Stomach (tissue), 9 donors: ENCODE results near the gene TOM1. TPM values are rescaled to one million over a fixed set of nuclear protein-coding genes. Genes with fewer than 3 reads are reported as not detected.

Experiments used
- DNase-seq, 2 donors: peaks; one replicate each; pipeline versions ENCODE4 v3.0.0 to v3.0.0-alpha.2; 2013 to 2019
- H3K27ac ChIP-seq, 5 donors: fragments of 200-600 bp in 4 of 5; sonication (generic) in 4 of 5; one replicate each; pipeline ENCODE4 v1.5.1; 2013 to 2019; ENCODE audit warnings: mild to moderate bottlenecking in 1 of 5, moderate library complexity in 1 of 5
- H3K27me3 ChIP-seq, 3 donors: fragments of 200-600 bp; sonication (generic); one replicate each; pipeline ENCODE4 v1.5.1; 2017 to 2019; ENCODE audit warnings: mixed run types in 1 of 3
- H3K36me3 ChIP-seq, 4 donors: fragments of 200-600 bp; sonication (generic); 1 replicate in 3 of 4; 2 replicates in 1 of 4; pipeline ENCODE4 v1.5.1; 2016 to 2019
- H3K4me1 ChIP-seq, 4 donors: fragments of 200-600 bp; sonication (generic); one replicate each; pipeline ENCODE4 v1.5.1; 2016 to 2019
- H3K4me3 ChIP-seq, 4 donors: fragments of 200-600 bp; sonication (generic) in 3 of 4; one replicate each; pipeline ENCODE4 v1.5.1; 2016 to 2019; ENCODE audit warnings: mild to moderate bottlenecking in 1 of 4
- H3K9me3 ChIP-seq, 4 donors: fragments of 200-600 bp; sonication (generic); one replicate each; pipeline ENCODE4 v1.5.1; 2016 to 2019
- CTCF ChIP-seq, 7 experiments: fragments of 450-650 bp in 4 of 7; fragments of 200-600 bp in 3 of 7; sonication (generic) in 3 of 7; IDR thresholded peaks; one replicate each; pipeline ENCODE4 v1.5.1; 2016 to 2019; ENCODE audit warnings: antibody characterized with exemption in 7 of 7, control low read depth in 2 of 7, mild to moderate bottlenecking in 1 of 7
- EP300 ChIP-seq: sonication (generic); formaldehyde crosslinking; IDR thresholded peaks from one replicate; pipeline ENCODE4 v1.6.1; 2017; ENCODE audit warnings: antibody characterized with exemption
- POLR2A ChIP-seq, 4 donors: fragments of 450-650 bp; IDR thresholded peaks; one replicate each; pipeline ENCODE4 v1.6.1; 2016; ENCODE audit warnings: antibody characterized with exemption in 4 of 4, control low read depth in 2 of 4, mild to moderate bottlenecking in 1 of 4, moderate library complexity in 1 of 4
- POLR2AphosphoS5 ChIP-seq, 3 donors: sonication (generic); formaldehyde crosslinking; IDR thresholded peaks; one replicate each; pipeline ENCODE4 v1.6.1; 2016; ENCODE audit warnings: antibody characterized with exemption in 3 of 3
- WGBS, 5 donors: extraction: QIAGEN DNeasy Blood & Tissue Kit in 3 of 5; methylation state at CpG; one replicate each; pipeline versions ENCODE4 v1.1.5 to v1.1.7; 2013 to 2018; 5-methylcytosine and 5-hydroxymethylcytosine counted together
- intact Hi-C: fragments of 100-400 bp; cut with DNase I; formaldehyde crosslinking; loops from one replicate; pipeline ENCODE4 v1.15.1; 2023; ENCODE audit warnings: low total_unique reads
- polyA plus RNA-seq, 3 donors: library from polyadenylated mRNA; stranded (reverse); fragments of 200-250 nt; gene quantifications; one replicate each; pipeline ENCODE4 v1.2.3, GENCODE V29; 2013
- total RNA-seq, 5 donors: library from RNA; depleted of rRNA; stranded (reverse); fragments of >200 nt; gene quantifications; one replicate each; pipeline versions ENCODE4 v1.1.0 to v1.2.3, GENCODE V29; 2014 to 2016
- donor health status: healthy with polysubstance abuse.
- donor health status: Bipolar disorder and iron deficiency.
- donor health status: healthy.

Gene TOM1
- total and polyA plus RNA-seq, 8 donors, result 17.3 to 150 (median 40.5) TPM

GRCh38 chr22:35345808-35346505 lies 46.3 kb downstream of the TOM1 start:
- H3K4me3 ChIP-seq, result no peak overlapping the region
- peaks cover 9 to 18% (median 14%) of the 10 kb centered on the region in 4 donors for H3K4me1 ChIP-seq
- intact Hi-C loops, result no loop called here
- H3K27me3 ChIP-seq, result no peaks in the 10 kb centered on the region
- H3K9me3 ChIP-seq, result no peaks in the 10 kb centered on the region
- DNase-seq, result no peak
- H3K36me3 ChIP-seq, result peaks cover 37 to 78% (median 77%) of the 10 kb centered on the region in 4 donors
- no peak overlapping the region for H3K27ac ChIP-seq
- 85 to 100% (median 94%) methylated on average over 1 to 11 of the region's 11 CpGs for WGBS, 5 donors
- TF ChIP-seq POLR2AphosphoS5 (IDR thresholded peaks at IDR 0.05) (no peak), CTCF (IDR thresholded peaks at IDR 0.05) (no peak), EP300 (no peak)

GRCh38 chr22:35346596-35347220 lies 47.0 kb downstream of the TOM1 start:
- no peak overlapping the region for H3K27ac ChIP-seq
- 86 to 95% (median 92%) methylated on average over 16 to 19 of the region's 19 CpGs for WGBS, 5 donors
- H3K27me3 ChIP-seq, result no peaks in the 10 kb centered on the region
- no peak overlapping the region for H3K4me3 ChIP-seq
- peaks cover 31 to 70% (median 70%) of the 10 kb centered on the region in 4 donors for H3K36me3 ChIP-seq
- H3K4me1 ChIP-seq, result peaks cover 17 to 26% (median 21%) of the 10 kb centered on the region in 4 donors
- no peaks in the 10 kb centered on the region for H3K9me3 ChIP-seq
- TF ChIP-seq EP300 (no peak), POLR2AphosphoS5 (IDR thresholded peaks at IDR 0.05) (no peak), CTCF (IDR thresholded peaks at IDR 0.05) (no peak), POLR2A (IDR thresholded peaks at IDR 0.05) (no peak)
- no peak for DNase-seq
- intact Hi-C loops, result no loop called here

GRCh38 chr22:35347462-35347861 lies 47.8 kb downstream of the TOM1 start:
- Histone ChIP-seq H3K4me1 (peaks cover 20 to 33% (median 27%) of the 10 kb centered on the region in 4 donors), H3K27ac (no peak overlapping the region), H3K27me3 (no peaks in the 10 kb centered on the region), H3K4me3 (no peak overlapping the region), H3K36me3 (peaks cover 31 to 63% (median 62%) of the 10 kb centered on the region in 4 donors), H3K9me3 (no peaks in the 10 kb centered on the region)
- WGBS, 5 donors, result 86 to 94% (median 92%) methylated on average over 9 to 10 of the region's 10 CpGs
- intact Hi-C loops, result no loop called here
- no peak for DNase-seq
- TF ChIP-seq EP300, result no peak
- no peak for TF ChIP-seq POLR2AphosphoS5 (IDR thresholded peaks at IDR 0.05)
- TF ChIP-seq CTCF (IDR thresholded peaks at IDR 0.05), result no peak
- TF ChIP-seq POLR2A (IDR thresholded peaks at IDR 0.05), result no peak

- DNase-seq, result no peak
- Histone ChIP-seq H3K4me1 (peaks cover 20 to 39% (median 28%) of the 10 kb centered on the region in 4 donors), H3K27ac (no peak overlapping the region), H3K4me3 (no peak overlapping the region), H3K9me3 (no peaks in the 10 kb centered on the region), H3K27me3 (no peaks in the 10 kb centered on the region), H3K36me3 (peaks cover 29 to 56% (median 56%) of the 10 kb centered on the region in 4 donors)
- TF ChIP-seq POLR2A (IDR thresholded peaks at IDR 0.05) (no peak), EP300 (no peak), CTCF (IDR thresholded peaks at IDR 0.05) (no peak), POLR2AphosphoS5 (IDR thresholded peaks at IDR 0.05) (no peak)
- intact Hi-C loops, result no loop called here
- WGBS, 5 donors, result 81 to 87% (median 82%) methylated on average over 7 to 18 of the region's 18 CpGs
Measured at GRCh38 chr22:35348026-35348590, 48.4 kb downstream of the TOM1 start.
